KBM-7 (cell line): ENCODE results near the gene TANC1.
A peak's percentile ranks its signal among the peaks of the same experiment; 100 is the strongest.

Experiments
- DNase-seq: peaks from one replicate; pipeline ENCODE4 v3.0.0-alpha.2; 2015
- in situ Hi-C: fragments of 300-500 bp; cut with MboI; formaldehyde crosslinking; loops from 2 replicates; pipeline ENCODE4 v1.14.3; 2020; ENCODE audit warnings: low sequenced_read_pairs, low pct_unique_long_range_greater_than_20kb, mixed read lengths

Gene TANC1

GRCh38 chr2:159246325-159246988 is 278.0 kb downstream of the TANC1 start:
- in situ Hi-C loops: no loop called here
- no peak for DNase-seq

GRCh38 chr2:159249990-159250715 is 281.7 kb downstream of the TANC1 start:
- DNase-seq: peak; percentile 88
- in situ Hi-C loops: no loop called here

GRCh38 chr2:159251296-159252173 is 283.1 kb downstream of the TANC1 start:
- in situ Hi-C loops: no loop called here
- DNase-seq: no peak

- no peak for DNase-seq
These were observed 284.5 kb downstream of the TANC1 start for GRCh38 chr2:159252905-159253304.

GRCh38 chr2:159256159-159256558 is 287.7 kb downstream of the TANC1 start:
- no peak for DNase-seq
- in situ Hi-C loops: no loop called here

More at GRCh38 chr2:159252905-159253304, 284.5 kb downstream of the TANC1 start:
- in situ Hi-C loops: no loop called here

- DNase-seq: no peak
- in situ Hi-C loops: no loop called here
These were observed 293.8 kb downstream of the TANC1 start for GRCh38 chr2:159262226-159262625.

GRCh38 chr2:159262904-159263303 is 294.5 kb downstream of the TANC1 start:
- in situ Hi-C loops: no loop called here
- no peak for DNase-seq

GRCh38 chr2:159265171-159265576 is 296.7 kb downstream of the TANC1 start:
- no peak for DNase-seq
- in situ Hi-C loops: no loop called here

- in situ Hi-C loops: no loop called here
- DNase-seq: no peak
These were observed 298.1 kb downstream of the TANC1 start for GRCh38 chr2:159266554-159266953.

- in situ Hi-C loops: no loop called here
- DNase-seq: no peak
These were observed 299.5 kb downstream of the TANC1 start for GRCh38 chr2:159267921-159268320.

GRCh38 chr2:159270744-159271379 is 302.4 kb downstream of the TANC1 start:
- no peak for DNase-seq
- in situ Hi-C loops: no loop called here

- in situ Hi-C loops: no loop called here
- DNase-seq: no peak
These were observed 303.7 kb downstream of the TANC1 start for GRCh38 chr2:159272156-159272555.

- DNase-seq: no peak
- in situ Hi-C loops: no loop called here
These were observed 306.7 kb downstream of the TANC1 start for GRCh38 chr2:159275111-159275510.

GRCh38 chr2:159279700-159280099 is 311.3 kb downstream of the TANC1 start:
- in situ Hi-C loops: no loop called here
- no peak for DNase-seq

GRCh38 chr2:159281002-159281401 is 312.6 kb downstream of the TANC1 start:
- in situ Hi-C loops: no loop called here
- DNase-seq: no peak
